ENCODE measurements around the gene FAM171A1. TPM values are rescaled to one million over a fixed set of nuclear protein-coding genes. Genes with fewer than 3 reads are reported as not detected.

Gene FAM171A1
- 18.1 and 25.1 TPM in 2 replicates for total RNA-seq

GRCh38 chr10:15370856-15371701 is at the start of gene FAM171A1:
FAM171A1 (minus strand) TSS chr10:15371289; CDS start chr10:15371052, 237 bp downstream.

GRCh38 chr10:15168291-15168785 is 202.8 kb downstream of the FAM171A1 start, which contains the start of gene NMT2:
NMT2 (minus strand) TSS chr10:15168693; CDS start chr10:15168612, 81 bp downstream.

Other genes starting within 250 kb of the FAM171A1 start
- 14.4 and 19.1 TPM in 2 replicates for gene NMT2, start 202.6 kb downstream of the FAM171A1 start, total RNA-seq